Measurements from ENCODE around the gene SMARCD1. TPM values are rescaled to one million over a fixed set of nuclear protein-coding genes. Genes with fewer than 3 reads are reported as not detected.

The SMARCD1 gene
- total RNA-seq, 1 donor from 2014 or later, result 74.6 TPM

DNA sequence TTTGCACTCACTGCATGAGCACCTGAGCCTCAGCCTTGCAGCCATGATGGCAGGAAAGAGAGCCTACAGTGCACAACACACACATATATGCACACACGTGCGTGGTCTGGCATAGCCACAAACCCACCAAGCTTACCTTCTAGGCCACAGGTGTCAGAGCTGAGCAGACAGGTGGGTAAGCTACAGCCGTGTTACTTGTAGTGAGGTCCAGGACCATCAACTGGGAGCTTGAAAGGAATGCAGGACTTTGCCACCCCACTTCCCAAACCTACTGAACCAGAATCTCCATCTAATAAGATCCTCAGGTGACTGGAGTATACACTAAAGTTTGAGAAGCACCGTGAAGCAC, 25.0 kb upstream of the SMARCD1 start:
- H3K36me3 Mint-ChIP-seq (ENCODE audit: low read depth), result peaks cover 1% of the 10 kb centered on the region
- peak overlapping the region; percentile 63 for H3K4me3 Mint-ChIP-seq
- intact Hi-C loops (cut with micrococcal nuclease), result no loop called here
- H3K27me3 Mint-ChIP-seq (ENCODE audit: insufficient read depth), result peaks cover 32% of the 10 kb centered on the region
- H3K9me3 Mint-ChIP-seq, result no peaks in the 10 kb centered on the region
- H3K27ac Mint-ChIP-seq, result peak overlapping the region; percentile 62
- H3K4me1 Mint-ChIP-seq (ENCODE audit: low read depth), result peaks cover 41% of the 10 kb centered on the region
- no peak for DNase-seq (ENCODE audit: low spot score)

DNA sequence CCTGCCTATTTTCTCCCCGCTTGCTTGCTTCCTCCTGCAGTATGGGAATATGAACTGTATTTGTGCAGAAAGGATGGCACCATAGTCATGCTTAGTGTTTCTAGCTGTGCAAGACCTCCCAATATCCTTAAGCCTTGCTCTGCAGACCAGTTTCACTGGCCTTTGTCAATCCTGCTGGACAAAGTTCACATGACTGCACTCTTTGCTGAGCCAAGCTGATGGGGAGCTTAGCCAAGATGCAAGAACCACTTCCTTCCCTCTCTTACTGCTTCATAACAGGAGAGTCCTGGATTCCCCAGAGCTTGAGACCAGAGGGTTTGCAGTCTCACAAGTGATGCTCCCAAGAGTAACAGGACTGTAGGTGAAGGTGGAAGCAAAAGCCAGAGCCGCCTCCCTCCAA, 24.0 kb upstream of the SMARCD1 start:
- Mint-ChIP-seq H3K4me3 (no peak overlapping the region), H3K9me3 (no peaks in the 10 kb centered on the region), H3K27ac (no peak overlapping the region), H3K4me1 (ENCODE audit: low read depth) (peaks cover 33% of the 10 kb centered on the region), H3K36me3 (ENCODE audit: low read depth) (peaks cover 1% of the 10 kb centered on the region), H3K27me3 (ENCODE audit: insufficient read depth) (peaks cover 24% of the 10 kb centered on the region)
- DNase-seq (ENCODE audit: low spot score), result no peak
- intact Hi-C loops (cut with micrococcal nuclease), result no loop called here

DNA sequence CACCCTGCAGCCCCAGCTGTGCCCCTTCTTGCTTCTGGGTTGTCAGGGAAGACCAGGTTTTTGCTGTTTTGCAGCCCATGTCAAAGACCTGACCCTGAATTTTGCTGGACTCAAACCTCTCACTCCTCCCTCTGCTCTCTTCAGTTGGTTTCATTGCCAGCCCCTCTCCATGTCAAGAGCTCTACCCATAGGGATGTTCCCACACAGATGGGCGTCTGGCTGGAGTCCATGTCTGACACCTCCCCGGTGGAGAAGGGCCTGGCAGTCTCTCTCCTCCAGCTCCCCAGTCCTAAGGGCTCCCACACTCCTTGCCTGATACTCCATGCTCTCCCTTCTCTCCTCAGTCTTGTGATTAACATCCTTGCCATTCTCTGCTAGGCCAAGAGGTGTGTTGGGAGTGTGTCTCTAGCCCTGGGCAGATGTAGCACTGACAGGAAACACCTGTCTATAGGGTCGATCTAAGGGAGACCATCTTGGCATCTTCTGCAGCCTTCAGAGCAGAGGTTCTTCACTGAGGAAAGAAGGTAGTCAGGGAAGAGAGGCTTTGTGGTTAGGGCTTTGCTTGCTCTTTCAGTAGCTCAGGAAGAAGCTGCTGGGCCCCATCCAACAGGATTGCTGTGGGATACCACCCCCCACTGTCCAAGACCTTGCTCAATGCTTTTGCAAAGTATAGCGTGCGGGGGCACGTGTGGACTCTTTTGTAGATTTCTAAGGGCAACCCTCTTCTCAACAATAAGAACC, 23.0 kb upstream of the SMARCD1 start:
- H3K27me3 Mint-ChIP-seq (ENCODE audit: insufficient read depth), result peaks cover 15% of the 10 kb centered on the region
- no peak overlapping the region for H3K27ac Mint-ChIP-seq
- no peaks in the 10 kb centered on the region for H3K9me3 Mint-ChIP-seq
- intact Hi-C loops (cut with micrococcal nuclease), result no loop called here
- DNase-seq (ENCODE audit: low spot score), result no peak
- H3K4me1 Mint-ChIP-seq (ENCODE audit: low read depth), result peaks cover 24% of the 10 kb centered on the region
- no peak overlapping the region for H3K4me3 Mint-ChIP-seq
- H3K36me3 Mint-ChIP-seq (ENCODE audit: low read depth), result peaks cover 1% of the 10 kb centered on the region

DNA sequence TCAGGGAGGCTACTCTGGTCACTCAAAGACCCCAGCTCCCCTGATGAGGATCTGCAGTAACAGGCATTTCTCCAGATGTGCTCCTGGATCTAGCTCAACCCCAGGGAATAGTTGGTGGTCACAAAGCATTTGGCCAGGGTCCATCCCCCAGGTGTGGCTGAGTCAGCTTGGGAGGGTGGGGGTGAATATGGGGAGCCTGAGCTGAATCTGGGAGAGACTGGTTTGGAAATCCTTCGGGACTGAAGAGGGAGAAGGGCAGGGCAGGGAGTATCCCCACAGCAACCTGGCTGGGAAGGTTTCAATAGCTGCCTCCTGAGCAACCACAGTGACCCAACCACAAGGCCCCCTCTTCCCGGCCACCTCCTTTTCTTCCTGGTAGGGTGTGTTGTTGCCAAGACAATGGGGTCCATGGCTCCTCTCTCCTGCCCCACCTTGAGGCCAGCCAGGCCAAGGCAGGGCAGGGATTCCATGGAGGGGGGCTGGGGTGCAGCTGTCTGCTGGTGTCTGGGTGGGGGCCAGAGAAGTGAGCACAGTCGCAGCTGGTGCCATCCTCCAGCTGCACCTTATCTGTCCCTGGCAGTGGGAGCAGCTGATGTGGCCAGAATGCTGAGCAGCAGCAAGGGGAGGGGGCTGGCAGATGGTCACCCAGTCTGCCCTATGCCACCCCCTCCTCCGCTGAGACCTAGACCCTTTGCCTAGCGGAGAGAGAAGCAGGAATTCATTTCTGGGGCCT, 22.2 kb upstream of the SMARCD1 start:
- intact Hi-C loops (cut with micrococcal nuclease), result no loop called here
- H3K9me3 Mint-ChIP-seq, result no peaks in the 10 kb centered on the region
- peaks cover 22% of the 10 kb centered on the region for H3K4me1 Mint-ChIP-seq (ENCODE audit: low read depth)
- peaks cover 13% of the 10 kb centered on the region for H3K27me3 Mint-ChIP-seq (ENCODE audit: insufficient read depth)
- H3K36me3 Mint-ChIP-seq (ENCODE audit: low read depth), result peaks cover 1% of the 10 kb centered on the region
- no peak overlapping the region for H3K27ac Mint-ChIP-seq
- H3K4me3 Mint-ChIP-seq, result no peak overlapping the region
- DNase-seq (ENCODE audit: low spot score), result no peak

DNA sequence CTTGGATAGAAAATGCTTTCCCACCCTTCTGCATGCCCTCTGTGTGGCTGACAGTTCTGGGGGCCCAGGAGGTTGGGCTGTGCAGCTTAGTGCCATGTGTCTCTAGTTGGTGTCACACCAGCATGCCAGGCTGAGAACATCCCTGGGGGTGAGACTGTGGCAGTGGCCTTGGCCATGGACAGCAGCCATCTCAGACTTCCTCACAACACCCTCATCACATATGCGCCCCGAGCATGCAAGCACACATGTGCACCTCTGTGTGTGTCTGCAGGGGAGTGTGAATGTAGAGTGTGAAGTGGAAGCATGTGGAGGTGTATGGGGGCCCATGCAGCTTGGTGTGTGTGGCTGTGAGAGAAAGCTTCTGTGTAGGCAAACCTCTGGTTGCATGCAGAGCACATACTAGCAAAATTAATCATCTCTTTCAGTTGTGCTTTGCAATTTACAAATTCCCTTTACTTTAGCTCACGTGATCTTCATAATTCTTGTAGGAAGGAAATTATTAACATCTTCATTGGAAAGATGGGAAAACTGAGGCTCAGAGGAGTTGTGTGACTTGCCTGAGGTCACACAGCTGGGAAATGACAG, 19.3 kb upstream of the SMARCD1 start:
- intact Hi-C loops (cut with micrococcal nuclease), result no loop called here
- peaks cover 1% of the 10 kb centered on the region for H3K36me3 Mint-ChIP-seq (ENCODE audit: low read depth)
- peaks cover 14% of the 10 kb centered on the region for H3K4me1 Mint-ChIP-seq (ENCODE audit: low read depth)
- DNase-seq (ENCODE audit: low spot score), result no peak
- no peak overlapping the region for H3K4me3 Mint-ChIP-seq
- peaks cover 6% of the 10 kb centered on the region for H3K27me3 Mint-ChIP-seq (ENCODE audit: insufficient read depth)
- no peak overlapping the region for H3K27ac Mint-ChIP-seq
- H3K9me3 Mint-ChIP-seq, result no peaks in the 10 kb centered on the region

DNA sequence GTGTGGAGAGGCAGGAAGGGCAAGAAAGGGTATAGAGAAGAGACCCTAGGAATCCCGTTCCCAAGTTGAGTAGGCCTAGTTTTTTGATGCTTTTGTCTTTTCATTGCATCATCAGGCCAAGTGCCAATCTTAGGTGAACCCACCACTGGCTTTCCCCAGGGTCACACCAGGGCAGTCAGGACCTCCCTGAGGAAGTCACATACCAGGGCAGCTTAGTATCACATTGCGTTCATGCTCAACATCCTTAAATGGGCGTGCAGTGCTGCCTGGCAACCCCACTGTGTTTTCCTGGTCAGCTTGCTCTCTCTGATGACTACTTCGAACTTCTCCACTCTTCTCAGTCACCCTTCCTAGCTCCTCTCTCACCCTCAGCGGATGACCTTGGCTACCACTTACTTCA, 18.7 kb upstream of the SMARCD1 start:
- no peak for DNase-seq (ENCODE audit: low spot score)
- intact Hi-C loops (cut with micrococcal nuclease), result no loop called here
- Mint-ChIP-seq H3K4me3 (no peak overlapping the region), H3K9me3 (no peaks in the 10 kb centered on the region), H3K27me3 (ENCODE audit: insufficient read depth) (peaks cover 6% of the 10 kb centered on the region), H3K4me1 (ENCODE audit: low read depth) (peaks cover 11% of the 10 kb centered on the region), H3K27ac (no peak overlapping the region), H3K36me3 (ENCODE audit: low read depth) (peaks cover 1% of the 10 kb centered on the region)

DNA sequence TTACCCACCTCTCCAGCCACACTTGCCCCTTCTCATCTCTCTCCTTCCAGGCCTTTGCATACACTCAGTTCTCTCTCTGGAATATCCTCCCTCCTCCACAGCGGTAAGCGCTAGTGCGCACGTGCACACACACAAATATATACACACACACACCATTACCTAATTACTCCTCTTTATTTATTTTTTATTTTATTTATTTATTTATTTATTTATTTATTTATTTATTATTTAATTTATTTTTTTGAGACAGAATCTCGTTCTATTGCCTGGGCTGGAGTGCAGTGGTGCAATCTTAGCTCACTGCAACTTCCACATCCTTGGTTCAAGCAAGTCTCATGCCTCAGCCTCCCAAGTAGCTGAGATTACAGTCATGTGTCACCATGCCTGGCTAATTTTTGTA, 16.1 kb upstream of the SMARCD1 start:
- no peak for DNase-seq (ENCODE audit: low spot score)
- Mint-ChIP-seq H3K4me3 (no peak overlapping the region), H3K36me3 (ENCODE audit: low read depth) (no peaks in the 10 kb centered on the region), H3K27me3 (ENCODE audit: insufficient read depth) (peaks cover 4% of the 10 kb centered on the region), H3K9me3 (no peaks in the 10 kb centered on the region), H3K4me1 (ENCODE audit: low read depth) (peaks cover 11% of the 10 kb centered on the region), H3K27ac (no peak overlapping the region)
- intact Hi-C loops (cut with micrococcal nuclease), result no loop called here

DNA sequence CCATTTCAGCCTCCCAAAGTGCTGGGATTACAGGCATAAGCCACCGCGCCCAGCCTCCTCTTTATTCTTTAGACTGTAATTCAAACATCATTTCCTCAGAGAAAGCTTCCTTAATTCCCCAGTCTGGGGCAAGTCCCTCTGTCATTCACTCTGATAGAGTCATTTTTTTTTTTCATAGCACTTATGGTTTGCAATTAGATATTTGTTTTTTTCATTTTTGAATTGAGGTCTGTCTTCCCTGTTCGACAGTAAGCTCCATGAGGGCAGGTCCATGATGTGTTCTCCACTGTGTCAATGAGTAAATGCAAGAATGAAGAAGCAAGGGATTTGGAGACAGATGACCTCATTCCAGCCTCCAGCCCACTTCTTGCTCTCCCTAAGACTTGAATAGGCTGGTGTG, 15.6 kb upstream of the SMARCD1 start:
- Mint-ChIP-seq H3K4me1 (ENCODE audit: low read depth) (peaks cover 11% of the 10 kb centered on the region), H3K27ac (no peak overlapping the region), H3K9me3 (no peaks in the 10 kb centered on the region), H3K36me3 (ENCODE audit: low read depth) (no peaks in the 10 kb centered on the region), H3K27me3 (ENCODE audit: insufficient read depth) (peaks cover 4% of the 10 kb centered on the region), H3K4me3 (no peak overlapping the region)
- intact Hi-C loops (cut with micrococcal nuclease), result no loop called here
- DNase-seq (ENCODE audit: low spot score), result no peak

DNA sequence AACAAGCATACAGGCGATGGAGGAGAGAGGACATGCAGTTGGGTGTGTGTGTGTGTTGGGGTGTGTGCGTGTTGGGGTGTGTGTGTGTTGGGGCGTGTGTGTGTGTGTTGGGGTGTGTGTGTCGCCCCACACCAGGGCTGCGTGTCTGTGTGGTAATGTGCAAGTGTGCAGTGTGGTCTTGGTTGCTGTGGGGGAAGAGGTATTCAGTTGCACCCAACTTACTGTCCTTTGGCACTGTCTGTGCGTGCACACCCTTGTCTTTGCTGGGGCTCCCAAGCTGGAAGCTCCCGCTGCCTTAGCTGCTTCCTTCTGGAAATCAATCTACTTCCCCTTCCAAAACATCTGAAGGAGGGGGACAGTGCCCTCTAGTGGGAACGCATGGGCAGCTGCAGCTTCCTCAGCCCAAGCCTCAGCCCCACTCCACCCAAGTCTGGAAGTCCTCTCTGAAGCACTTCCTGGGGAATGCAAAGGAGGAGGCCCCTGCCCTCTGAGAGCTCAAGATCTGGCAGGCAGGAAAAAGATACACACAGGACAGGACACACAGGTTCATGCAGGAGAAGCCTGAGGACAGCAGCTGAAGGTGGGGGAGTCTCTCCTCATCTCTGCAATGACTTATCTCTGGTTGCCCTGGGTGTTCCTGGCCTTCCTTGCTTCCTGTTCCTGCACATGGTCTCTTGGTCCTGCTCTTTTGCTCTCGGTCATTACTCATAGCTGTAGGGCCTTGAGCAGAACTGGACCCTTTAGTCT, 14.7 kb upstream of the SMARCD1 start:
- Mint-ChIP-seq H3K27ac (no peak overlapping the region), H3K4me1 (ENCODE audit: low read depth) (peaks cover 16% of the 10 kb centered on the region), H3K27me3 (ENCODE audit: insufficient read depth) (peaks cover 4% of the 10 kb centered on the region), H3K36me3 (ENCODE audit: low read depth) (no peaks in the 10 kb centered on the region), H3K4me3 (no peak overlapping the region), H3K9me3 (no peaks in the 10 kb centered on the region)
- peak; percentile 60 for DNase-seq (ENCODE audit: low spot score)
- intact Hi-C loops (cut with micrococcal nuclease), result loop anchor here (1.0 to 2.0 kb wide), 3 partner anchors 14 to 103 kb away; partner anchors contain the start of gene SMARCD1

DNA sequence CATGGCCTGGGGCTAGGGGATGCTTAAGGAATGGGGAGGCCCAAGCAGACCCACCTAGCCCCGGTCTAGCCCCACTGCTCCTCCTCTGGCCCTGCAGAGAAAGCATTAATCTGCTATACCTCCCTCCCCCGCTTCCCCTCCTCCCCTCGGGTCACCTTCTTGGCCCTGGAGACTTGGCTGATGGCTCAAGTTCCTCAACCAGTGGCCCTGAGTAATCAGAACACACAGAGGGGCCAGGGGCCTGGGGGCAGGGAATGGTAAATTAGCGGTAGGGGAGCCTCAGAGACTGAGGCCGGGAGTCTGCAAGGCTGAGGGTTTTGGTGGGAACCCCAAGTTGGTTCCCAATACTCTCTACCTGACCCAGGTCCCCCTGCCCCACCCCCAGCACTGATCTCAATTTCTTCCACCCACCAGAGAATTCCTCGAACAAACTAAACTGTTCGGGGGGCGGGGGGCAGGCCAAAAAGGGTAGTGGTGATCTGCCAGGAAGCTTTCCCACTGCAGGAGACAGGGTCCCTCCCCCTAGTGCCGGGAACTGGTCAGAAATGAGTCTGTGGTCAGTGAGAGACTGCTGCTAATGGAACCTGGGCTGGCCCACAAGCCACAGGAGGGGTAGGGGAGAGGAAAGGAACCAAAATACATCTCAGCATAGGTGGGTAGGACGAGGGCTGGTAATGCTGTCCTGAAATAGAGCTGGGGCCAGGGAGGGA, 12.8 kb upstream of the SMARCD1 start:
- Mint-ChIP-seq H3K27ac (no peak overlapping the region), H3K4me1 (ENCODE audit: low read depth) (peaks cover 16% of the 10 kb centered on the region), H3K36me3 (ENCODE audit: low read depth) (no peaks in the 10 kb centered on the region), H3K4me3 (no peak overlapping the region), H3K9me3 (no peaks in the 10 kb centered on the region), H3K27me3 (ENCODE audit: insufficient read depth) (peaks cover 8% of the 10 kb centered on the region)
- intact Hi-C loops (cut with micrococcal nuclease), result no loop called here
- no peak for DNase-seq (ENCODE audit: low spot score)

DNA sequence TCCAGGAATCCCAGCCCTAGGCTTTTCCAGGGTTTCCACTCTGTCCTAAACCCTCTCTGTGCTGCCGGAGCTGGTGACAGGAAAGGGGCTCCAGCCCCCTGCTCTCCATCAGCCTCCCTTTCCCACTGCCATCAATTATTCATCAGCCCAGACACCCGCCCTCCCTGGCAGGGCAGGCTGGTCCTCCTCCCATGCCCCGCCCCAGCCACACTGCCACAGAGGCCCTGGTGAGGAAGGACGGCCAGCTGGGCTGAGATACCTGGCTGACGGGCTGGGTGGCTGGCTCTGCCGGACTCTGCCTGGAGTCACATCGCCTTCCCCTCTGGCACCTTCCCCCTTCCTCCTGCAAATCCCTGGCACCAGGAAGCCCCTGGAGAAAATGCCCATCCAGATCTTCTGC, 11.9 kb upstream of the SMARCD1 start:
- intact Hi-C loops (cut with micrococcal nuclease), result no loop called here
- DNase-seq (ENCODE audit: low spot score), result no peak
- H3K4me3 Mint-ChIP-seq, result no peak overlapping the region
- H3K27me3 Mint-ChIP-seq (ENCODE audit: insufficient read depth), result peaks cover 8% of the 10 kb centered on the region
- no peak overlapping the region for H3K27ac Mint-ChIP-seq
- no peaks in the 10 kb centered on the region for H3K9me3 Mint-ChIP-seq
- H3K36me3 Mint-ChIP-seq (ENCODE audit: low read depth), result no peaks in the 10 kb centered on the region
- peaks cover 16% of the 10 kb centered on the region for H3K4me1 Mint-ChIP-seq (ENCODE audit: low read depth)

DNA sequence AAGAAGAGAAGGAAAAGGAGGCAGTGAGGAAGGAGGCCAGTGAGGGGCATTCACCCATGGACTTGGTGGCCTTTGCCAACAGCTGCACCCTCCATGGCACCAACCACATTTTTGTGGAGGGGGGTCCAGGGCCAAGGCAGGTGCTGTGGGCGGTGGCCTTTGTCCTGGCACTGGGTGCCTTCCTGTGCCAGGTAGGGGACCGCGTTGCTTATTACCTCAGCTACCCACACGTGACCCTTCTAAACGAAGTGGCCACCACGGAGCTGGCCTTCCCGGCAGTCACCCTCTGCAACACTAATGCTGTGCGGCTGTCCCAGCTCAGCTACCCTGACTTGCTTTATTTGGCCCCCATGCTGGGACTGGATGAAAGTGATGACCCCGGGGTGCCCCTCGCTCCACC, 11.4 kb upstream of the SMARCD1 start:
- no peak for DNase-seq (ENCODE audit: low spot score)
- intact Hi-C loops (cut with micrococcal nuclease), result no loop called here
- Mint-ChIP-seq H3K9me3 (no peaks in the 10 kb centered on the region), H3K27ac (no peak overlapping the region), H3K36me3 (ENCODE audit: low read depth) (no peaks in the 10 kb centered on the region), H3K4me1 (ENCODE audit: low read depth) (peaks cover 16% of the 10 kb centered on the region), H3K27me3 (ENCODE audit: insufficient read depth) (peaks cover 8% of the 10 kb centered on the region), H3K4me3 (no peak overlapping the region)

All from activated T-helper 1 cell treated with anti-CD3 and anti-CD28 coated beads, Interleukin-12 subunit alpha, Interleukin-12 subunit beta, Interleukin-2, Interleukin-4 antibody, amounts not matched to agents 30 ng/mL and 10 ng/mL and 1 ng/mL, durations not matched to agents 14 hours and 24 hours and 36 hours (primary cell).